Uterus (tissue), 2 donors: ENCODE measurements around the gene INPP5J.

Experiments used
- CTCF ChIP-seq, 4 experiments: fragments of 200-600 bp in 2 of 4; fragments of 450-650 bp in 2 of 4; sonication (generic) in 2 of 4; IDR thresholded peaks; one replicate each; pipeline ENCODE4 v1.5.1; 2016 to 2019; ENCODE audit warnings: antibody characterized with exemption in 4 of 4, mild to moderate bottlenecking in 2 of 4, moderate library complexity in 1 of 4
- POLR2A ChIP-seq, 2 donors: fragments of 450-650 bp; IDR thresholded peaks; one replicate each; pipeline ENCODE4 v1.6.1; 2016; ENCODE audit warnings: antibody characterized with exemption in 2 of 2, mild to moderate bottlenecking in 1 of 2, moderate library complexity in 1 of 2

GRCh38 chr22:31125521-31126117 lies 2.9 kb downstream of the INPP5J start:
- TF ChIP-seq CTCF (IDR thresholded peaks at IDR 0.05) (no peak), POLR2A (IDR thresholded peaks at IDR 0.05) (no peak)
